Daoy (cell line): ENCODE measurements around the gene RPRD1B. TPM values are rescaled to one million over a fixed set of nuclear protein-coding genes. Genes with fewer than 3 reads are reported as not detected.

Experiments used
- DNase-seq: peaks from one replicate; pipeline ENCODE4 v3.0.0-alpha.2; 2015; ENCODE audit warnings: low read depth
- total RNA-seq: library from RNA; depleted of rRNA; stranded (reverse); fragments of >200 nt; shearing (Covaris generic); gene quantifications from 2 replicates; pipeline ENCODE4 v1.2.3, GENCODE V29; 2014; rRNA removed

Gene RPRD1B, protein sequence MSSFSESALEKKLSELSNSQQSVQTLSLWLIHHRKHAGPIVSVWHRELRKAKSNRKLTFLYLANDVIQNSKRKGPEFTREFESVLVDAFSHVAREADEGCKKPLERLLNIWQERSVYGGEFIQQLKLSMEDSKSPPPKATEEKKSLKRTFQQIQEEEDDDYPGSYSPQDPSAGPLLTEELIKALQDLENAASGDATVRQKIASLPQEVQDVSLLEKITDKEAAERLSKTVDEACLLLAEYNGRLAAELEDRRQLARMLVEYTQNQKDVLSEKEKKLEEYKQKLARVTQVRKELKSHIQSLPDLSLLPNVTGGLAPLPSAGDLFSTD
- total RNA-seq: 18.2 and 24.4 TPM in 2 replicates

DNA sequence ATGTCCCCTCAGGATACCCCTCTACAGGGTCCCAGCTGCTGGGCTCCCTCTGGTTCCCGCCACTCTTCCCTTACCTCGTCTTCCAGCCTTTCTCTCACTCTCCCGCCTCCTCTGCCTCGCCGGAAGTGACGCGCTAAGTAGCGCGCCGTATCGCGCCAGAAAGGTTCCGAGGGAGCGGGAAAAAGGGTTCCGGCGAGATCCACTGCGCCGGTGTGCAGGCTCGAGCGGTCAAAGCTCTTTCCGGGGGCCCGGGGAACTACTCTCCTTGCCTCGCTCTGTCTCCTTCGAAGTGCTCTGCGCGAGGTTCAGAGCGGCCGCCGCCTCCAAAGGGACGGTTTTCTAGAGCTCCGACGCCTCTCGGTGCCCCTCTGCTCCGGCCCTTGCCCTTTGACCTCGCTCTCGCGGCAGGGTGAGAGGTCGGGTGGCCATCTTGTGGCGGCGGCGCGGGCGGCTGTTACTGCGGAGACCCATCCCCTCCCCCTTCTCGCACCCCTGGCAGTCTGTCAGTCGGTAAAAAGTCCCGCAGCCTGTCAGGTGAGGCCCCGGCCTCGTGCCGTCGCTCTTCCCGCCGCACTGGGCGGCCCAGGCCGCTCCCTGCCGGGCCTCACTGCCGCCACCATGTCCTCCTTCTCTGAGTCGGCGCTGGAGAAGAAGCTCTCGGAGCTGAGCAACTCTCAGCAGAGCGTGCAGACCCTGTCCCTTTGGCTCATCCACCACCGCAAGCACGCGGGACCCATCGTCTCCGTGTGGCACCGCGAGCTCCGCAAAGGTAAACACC is at the start of gene RPRD1B, which contains the start of gene TTI1:
Gene RPRD1B, plus strand, starts transcription at position 417 of the 778 bp plus-strand sequence. Its CDS starts 202 bp downstream, at position 619.
Gene TTI1, minus strand, starts transcription at position 127 of the 778 bp plus-strand sequence. CDS start 19,640 bp downstream, outside the sequence.
- peak; percentile 94 for DNase-seq

DNA sequence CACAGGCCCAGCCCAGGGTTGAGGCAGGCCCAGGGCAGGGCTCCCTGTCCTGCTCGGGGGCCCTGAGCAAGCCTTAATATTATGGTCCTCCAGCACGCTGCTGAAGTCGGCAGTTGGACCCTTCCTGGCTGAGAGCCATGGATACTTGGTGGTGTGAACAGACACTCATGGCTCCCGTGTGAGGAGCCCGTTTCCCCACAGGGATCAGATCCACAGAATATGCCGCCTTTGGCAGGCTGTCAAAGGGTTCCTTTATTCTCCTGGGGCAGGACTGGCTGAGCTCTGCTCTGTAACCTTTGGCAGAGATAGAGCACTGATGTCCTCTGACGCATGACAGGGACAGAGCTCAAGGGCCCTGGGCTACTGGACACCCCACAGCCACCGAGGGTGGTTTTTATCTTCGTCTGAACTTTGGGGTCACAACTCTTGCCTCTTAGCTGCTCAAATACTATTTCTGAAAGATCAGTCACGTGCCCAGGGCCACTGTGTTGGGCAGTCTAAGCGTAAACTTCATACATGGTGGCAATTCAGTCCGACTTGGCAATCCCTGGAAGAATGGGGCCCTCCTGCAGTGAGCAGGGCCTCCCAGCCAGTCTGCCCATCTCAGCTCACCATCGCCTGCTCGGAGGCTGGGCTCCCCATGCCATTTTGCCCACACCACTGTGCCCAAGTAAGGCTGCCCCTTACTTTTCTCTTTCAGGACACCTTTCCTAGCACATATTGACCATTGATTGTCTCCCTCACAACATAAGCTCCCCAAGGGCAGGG is 49.3 kb upstream of the RPRD1B start:
- no peak for DNase-seq

DNA sequence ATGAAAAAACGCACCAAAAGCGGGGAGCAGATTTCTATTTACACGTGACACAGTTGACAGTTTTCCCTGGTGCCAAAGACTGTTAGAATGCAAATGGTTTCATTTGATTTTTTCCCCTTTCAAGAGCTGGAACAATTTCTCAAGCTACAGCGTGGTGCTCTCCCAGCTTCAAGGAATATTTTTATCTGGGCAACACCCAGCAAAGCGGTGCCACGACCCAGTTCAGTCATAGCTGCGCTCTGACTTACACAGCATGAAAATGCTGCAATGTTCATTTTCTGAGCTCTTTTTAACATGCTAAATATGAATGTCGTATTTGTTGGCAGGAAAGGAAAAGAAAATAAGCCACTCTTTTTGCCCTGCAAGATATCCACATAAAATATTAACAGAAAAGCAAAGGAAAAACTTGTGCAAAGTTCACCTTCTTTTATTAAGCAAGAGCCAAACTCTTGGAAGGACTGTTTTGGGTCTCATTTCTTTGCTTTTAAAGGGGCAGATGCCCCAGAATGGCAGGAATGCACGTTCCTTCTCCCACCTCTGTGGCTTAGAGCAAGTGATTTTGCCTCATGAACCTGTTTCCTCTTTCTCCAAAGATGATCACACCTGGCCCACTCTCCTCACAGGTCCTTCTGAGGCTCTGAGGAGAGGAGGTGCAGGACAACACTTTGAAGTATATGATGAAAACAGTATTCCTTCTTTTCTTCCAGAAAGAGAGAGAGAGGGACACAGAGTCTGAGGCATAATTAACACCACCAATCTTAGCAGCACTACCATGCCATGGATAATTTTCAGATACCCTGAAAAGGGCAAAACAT is 47.3 kb upstream of the RPRD1B start:
- DNase-seq: no peak

DNA sequence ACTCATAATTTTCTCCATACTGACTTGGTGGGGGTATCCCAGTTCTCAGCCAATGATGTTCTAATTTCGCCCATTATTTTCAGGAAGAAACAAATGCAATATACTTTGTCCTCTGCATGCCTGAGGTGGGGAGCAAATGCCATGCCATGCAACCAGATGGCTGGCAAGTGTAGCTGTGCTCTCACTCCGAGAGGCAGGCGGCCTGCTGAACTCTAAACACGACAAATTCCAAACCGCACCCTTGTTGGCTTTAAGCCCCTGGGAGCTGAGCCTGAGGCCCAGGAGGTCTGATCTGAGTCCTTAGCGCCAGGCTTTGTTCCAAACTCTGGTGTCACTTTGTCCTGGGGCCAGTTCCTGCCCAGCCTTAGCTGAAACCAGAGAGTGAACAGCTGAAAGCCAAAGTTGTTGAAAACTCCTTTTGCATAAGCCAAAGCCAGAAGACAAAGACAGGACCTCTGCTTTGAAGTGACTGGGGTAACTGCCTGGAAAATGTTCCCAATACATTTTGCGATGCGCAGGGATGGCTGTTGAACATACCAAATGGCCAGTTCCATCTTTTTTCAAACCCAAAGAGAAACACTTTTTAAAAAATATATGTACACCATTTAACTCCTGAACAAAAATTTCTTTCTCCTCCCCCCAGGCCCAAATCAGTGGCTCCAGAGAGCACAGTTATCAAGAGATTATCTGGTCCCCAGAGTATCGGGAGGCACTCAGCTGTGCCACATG is 46.5 kb upstream of the RPRD1B start:
- peak; percentile 61 for DNase-seq

DNA sequence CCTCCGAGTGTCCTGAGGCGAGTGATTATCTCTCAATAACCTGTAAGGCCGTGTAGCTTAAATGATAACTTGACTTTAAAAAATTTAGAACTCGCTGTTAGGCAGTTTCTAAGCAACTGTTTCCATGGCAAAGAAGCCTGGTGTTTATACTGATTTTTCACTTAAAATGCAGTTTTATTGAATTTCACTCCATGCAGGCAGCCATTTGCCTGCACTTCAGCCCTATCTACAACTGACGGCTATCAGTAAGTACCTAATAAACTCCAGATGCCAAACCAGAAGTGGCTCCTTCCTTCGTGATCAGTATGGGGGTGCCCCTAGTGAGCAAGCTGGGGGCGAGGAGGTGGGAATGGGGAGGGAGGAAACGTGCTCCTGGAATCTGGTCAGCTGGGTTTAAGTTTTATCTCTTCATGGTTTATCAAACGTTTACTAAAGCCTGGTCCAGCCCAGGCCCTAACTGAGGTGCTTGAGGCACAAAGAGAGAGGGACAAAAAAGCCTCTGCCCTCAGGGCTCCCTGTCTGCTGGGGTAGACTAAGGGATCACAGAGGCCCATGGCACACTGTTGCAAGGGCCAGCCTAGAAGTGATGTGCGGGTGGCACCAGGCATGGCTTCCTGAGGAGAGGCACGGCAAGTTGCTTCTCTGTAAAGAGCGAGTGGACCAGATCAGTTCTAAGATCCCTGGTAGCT is 45.8 kb upstream of the RPRD1B start:
- DNase-seq: no peak

DNA sequence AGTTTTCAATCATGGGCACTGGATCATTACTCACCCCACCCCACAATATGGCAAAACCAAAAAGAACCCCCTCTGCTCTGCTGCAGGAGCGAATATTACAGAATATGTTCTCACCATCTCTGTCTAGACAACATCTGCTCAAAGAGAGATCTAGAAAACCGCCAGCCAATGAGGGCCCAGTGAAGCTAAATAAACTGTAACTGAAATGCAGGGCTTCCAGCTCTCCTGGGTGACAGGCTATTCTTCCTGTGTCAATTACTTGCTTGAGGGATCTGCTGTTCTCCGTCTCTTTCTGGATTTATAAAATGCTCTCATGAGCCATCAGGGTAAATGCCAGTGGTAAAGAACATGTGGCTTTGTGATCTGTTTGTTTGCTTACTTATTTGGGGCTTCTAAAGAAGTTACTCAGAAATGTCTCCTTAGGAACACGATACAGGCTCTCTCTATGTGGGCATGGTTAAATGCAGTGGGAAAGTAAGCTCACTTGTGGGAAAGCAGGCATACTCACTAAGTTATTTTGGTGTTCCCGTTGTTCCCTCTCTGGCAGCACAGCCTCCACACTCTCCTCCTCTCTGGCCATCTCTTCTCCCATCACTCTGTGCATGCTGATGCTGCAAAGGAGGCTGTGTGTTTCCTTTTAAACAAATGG is 45.1 kb upstream of the RPRD1B start:
- no peak for DNase-seq

DNA sequence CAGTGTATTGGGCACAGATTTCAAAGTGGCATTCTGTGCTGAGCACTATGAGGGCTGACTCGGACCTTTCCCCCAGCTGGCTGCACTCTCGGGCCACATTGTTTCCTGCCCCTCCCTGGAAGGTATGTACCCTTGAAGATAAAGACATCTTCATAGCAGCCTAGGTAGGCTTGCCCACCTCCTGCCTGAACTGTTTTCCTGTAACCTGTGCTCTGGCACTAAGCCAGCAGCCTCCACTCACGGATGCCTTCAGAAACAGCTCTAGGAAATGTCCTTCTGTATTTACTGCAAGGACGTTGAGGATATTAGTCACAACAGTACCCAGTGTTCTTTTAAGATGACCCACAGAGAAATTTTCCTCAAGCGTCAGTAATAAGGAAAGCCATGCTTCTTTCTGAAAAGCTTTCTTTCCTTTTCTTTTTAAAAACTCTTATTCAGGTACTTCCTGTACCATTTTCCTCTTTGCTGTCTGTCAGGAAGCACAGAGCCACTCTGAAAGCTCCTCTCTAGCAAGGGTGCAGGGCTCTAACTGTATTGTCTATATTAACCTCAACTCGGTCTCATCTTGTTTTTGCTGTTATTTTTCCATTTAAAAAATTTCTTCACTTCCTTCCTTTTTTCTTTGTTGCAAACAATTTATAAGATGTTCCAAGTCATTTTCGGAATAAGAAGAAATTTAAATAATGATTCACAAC is 43.8 kb upstream of the RPRD1B start:
- DNase-seq: peak; percentile 20

DNA sequence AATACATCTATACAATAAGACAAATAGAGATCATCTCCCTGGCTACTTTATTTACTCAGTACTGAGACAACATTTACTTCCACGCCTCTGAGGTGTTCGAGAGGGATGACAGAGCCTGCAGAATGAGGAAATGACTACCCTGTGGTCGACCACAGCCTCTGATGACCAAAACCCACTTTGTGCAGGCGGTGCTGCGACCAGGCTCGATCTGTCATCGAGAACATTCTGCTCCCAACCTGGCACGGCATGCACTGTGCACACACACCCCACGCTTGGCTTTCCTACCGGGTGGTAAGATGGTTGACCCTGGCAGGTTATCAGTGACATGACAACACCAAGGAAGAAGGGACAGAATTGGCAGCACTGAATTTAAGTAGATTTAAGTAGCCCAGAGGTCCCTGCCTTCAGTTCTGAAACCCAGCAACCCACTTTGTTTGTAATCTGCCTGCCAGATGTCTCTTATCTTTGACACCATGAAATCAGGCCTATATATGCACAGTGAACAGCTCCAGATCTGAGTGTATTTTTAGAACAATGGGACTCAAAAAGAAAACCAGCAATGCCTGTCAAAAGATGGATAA is 42.9 kb upstream of the RPRD1B start:
- peak; percentile 95 for DNase-seq

DNA sequence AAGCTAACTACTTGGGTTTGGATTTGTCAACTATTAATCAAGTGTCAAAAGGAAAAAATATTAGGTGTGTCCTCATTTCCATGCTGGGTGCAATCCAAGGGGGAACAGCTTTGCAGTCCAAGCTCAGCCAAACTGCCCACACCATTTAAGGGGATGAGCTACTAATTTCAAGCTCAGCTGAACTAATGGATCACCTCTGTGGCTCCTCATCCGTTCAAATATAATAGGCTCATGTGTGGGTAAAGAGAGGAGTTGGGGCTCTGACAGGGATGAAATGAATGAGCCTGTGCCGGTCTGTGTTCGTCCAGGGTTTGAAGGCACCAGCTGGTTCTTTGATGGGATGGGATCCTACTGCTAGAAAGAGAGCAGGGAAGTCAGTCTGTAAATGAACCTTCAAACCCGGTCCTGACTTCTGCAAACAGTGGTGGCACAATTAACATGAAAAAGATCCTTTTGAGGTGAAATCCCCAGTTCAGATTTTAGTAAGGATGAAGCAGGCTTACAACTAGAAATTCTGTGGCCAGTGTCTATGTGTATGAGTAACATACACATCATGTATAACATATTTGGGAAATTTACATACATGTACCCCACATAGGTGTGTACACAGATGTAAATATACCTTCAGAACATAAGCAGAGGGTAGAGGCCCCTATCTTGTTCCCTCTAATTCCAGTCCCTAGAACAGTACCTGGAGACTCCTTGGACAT is 42.2 kb upstream of the RPRD1B start:
- no peak for DNase-seq

DNA sequence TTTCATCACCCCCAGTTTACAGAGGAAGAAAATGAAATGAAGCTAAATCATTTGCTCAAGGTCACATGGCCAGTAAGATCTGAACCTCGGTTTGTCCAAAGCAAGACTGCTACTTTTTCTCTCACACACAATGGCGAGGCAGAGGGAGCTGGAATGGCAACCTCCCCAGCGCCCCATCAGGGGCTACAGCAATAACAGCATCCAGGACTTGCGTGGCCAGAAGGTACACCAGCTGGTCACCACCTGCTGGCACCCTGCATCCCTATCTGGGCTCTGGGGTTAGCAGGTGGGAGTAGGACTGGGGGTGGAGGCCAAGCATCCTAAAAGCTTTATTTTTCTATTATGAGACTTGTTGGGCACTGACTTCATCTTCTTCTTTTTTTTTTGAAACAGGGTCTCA is 41.6 kb upstream of the RPRD1B start:
- no peak for DNase-seq

DNA sequence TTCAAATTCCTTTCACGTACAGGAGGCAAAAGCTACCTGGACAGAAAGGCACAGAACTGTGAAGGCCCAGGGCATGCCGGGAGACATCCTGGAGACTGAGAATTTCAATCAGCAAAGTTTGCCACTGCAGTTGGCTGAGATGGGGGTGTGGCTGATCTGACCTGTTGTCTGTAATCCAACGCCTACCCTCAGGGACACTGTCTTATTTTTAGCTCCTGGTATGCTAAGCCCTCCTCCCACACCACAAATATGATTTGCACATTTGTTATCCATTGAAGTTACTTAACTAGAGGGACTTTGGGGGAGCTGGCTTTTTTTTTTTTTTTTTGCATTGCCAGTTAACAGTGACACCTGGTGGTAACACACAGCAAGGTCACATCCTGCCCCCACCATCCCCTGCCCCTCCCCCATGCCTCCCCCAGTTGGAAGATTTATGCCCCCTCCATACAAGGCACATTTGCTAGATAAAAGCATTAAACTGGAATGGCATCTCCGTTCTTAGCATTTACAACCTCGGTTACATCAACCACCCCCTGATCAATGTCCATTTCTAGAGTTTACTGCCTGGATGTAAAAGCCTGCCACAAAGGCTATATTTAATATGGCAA is 40.6 kb upstream of the RPRD1B start:
- peak; percentile 37 for DNase-seq

DNA sequence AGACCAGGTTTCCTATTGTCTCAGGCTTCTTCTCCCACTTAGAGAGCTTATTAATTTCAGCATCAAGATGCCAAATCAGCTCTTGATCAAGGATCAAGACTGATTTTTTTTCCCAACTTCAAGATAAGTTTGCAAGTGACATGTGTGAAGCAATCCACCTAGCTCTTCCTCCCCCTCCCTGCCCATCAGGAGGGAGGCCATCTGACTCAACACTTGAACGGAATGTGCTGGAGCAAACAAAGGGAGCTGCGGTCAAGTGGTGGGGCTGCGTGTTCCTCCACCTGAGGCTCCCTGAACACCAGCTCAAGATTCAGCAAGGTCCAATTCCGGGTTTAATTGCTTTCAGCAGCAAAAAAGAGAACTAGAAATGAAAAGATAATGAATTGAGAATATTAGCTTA is 39.0 kb upstream of the RPRD1B start:
- peak; percentile 80 for DNase-seq

DNA sequence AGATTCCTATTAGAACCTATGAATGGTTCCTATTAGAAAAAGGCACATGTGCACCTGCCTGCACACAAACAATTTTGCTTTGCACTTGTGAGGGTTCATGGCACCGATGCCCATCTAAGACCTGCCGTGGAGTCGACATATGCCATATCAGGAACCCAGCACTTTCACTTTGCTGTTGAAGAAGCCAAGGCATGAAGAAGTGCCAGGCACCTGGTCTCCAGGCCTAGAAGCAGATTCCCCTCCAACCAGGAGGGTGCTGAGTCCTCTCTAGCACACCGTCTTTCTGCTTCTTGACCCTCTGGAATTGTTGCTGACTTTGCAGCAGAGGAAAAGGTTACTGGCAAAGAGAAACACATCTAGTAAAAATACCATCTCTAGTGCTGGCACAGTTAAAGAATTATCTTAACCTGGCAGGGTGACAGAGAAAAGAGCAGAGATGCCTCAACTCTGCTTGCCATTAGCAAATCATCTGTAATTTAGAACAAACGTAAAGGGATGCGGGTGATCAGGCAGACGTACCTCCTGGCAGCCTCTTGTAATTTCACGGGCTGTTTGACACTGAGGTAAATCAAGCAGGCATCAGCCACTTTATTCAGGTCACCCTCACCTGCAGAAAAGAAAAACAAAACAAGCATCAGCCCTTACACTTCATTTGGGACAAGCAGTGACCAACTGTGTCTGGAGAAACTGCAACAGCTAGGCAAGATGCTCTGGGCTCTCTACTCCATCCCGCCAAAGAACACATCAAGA is 37.5 kb upstream of the RPRD1B start:
- DNase-seq: no peak

DNA sequence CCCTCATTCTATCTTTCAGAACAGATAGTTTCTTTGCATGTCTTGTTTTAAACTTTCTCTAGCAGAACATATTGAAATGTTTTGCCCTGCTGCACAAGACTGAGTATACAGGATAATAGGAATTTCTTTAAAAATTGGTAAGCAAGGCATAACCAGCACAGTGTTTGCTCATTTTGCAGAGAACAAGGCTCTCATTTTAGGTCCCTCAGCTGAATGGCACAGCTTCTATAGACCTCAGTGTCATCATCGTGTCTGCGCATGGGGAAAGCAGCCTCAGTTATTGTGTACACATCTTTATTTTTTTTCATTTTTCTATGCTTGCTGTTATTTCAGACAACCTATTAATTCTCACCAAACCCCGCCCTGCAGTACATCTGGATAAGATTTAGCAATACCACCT is 36.0 kb upstream of the RPRD1B start:
- DNase-seq: no peak

DNA sequence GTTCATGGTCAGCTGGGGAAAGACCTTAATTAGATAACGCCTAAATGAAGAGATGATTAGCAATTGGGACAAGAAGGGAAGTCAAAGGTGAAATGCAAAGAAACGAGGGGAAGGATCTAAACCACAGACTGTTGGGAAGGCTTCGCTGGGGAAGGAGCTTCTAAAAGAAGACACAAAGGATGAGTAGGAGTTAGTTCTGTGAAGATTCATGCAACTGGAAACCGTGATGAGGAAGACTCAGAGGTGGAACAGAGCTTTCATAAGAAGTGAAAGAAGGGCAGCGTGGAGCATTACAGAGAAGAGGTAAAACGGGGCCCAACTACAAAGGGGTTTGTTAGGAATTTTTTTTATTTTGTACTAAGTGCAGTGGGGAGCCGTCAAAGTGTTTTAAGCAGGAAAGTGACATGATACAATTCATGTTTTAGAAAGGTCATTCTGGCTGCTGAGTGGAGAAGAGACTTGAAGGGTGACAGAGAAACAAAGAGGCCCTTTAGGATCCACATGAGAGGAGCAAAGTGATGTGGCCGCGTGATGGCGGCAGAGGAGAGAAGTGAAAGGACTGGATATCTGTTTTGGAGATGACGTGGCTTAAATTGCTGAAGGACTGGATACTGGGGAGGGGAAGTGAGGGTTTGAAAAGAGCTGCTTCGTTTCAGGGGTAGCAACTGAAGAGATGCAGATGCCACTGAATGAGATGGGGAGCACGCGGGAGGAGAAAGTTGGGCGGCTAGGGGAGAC is 33.9 kb upstream of the RPRD1B start:
- no peak for DNase-seq

DNA sequence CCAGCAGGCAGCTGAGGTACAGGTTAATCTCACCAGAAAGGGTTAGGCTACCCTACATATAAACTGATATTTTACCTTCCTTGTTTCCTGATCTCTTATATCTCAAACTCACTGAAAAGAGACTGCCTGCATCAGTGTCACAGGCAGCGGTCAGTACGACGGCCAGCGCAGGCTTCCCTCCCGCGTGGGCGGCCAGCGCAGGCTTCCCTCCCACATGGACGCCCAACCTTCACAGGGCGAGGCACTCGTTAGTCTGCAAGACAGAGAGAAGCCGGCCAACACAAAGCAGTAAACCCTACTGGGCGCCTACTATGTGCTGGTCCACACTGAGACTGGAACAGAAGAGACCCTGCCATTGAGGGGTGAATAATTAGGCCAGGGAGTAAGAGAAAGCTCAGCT is 33.3 kb upstream of the RPRD1B start:
- DNase-seq: no peak
